A549 (cell line): Measurements from ENCODE around the gene IGFL2.
A peak's percentile ranks its signal among the peaks of the same experiment; 100 is the strongest.

ENCODE experiments used
- CBX8 ChIP-seq: fragments of 200-600 bp; sonication (generic); IDR thresholded peaks from 2 replicates; pipeline ENCODE4 v1.6.1; 2016
- FOSL2 ChIP-seq, 2 experiments: fragments of 450-650 bp in 1 of 2; fragments of >200 bp in 1 of 2; sonication (Bioruptor Twin) in 1 of 2; formaldehyde crosslinking; IDR thresholded peaks; 2 replicates each; pipeline versions ENCODE4 v1.5.0 to v1.6.1; 2016 to 2020; ENCODE audit warnings: mild to moderate bottlenecking in 1 of 2, moderate library complexity in 1 of 2
- JUN ChIP-seq, 2 experiments: fragments of >200 bp; sonication (Bioruptor Twin); formaldehyde crosslinking; IDR thresholded peaks; 2 replicates in 1 of 2; 3 replicates in 1 of 2; pipeline ENCODE4 v1.6.1; 2016 to 2017
- JUNB ChIP-seq: fragments of >200 bp; sonication (Bioruptor Twin); formaldehyde crosslinking; IDR thresholded peaks from 2 replicates; pipeline ENCODE4 v1.6.1; 2016
- KDM1A ChIP-seq: fragments of 200-600 bp; sonication (generic); IDR thresholded peaks from 2 replicates; pipeline ENCODE4 v1.6.1; 2016; ENCODE audit warnings: low read depth, mild to moderate bottlenecking
- POLR2A ChIP-seq: IDR thresholded peaks from 2 replicates; pipeline ENCODE4 v1.6.1; 2012; ENCODE audit warnings: mild to moderate bottlenecking, low read length
- RNF2 ChIP-seq: fragments of 200-600 bp; sonication (generic); IDR thresholded peaks from 2 replicates; pipeline ENCODE4 v1.6.1; 2016; ENCODE audit warnings: low read depth, mild to moderate bottlenecking, antibody characterized with exemption, moderate library complexity, borderline replicate concordance
- TP53 ChIP-seq: fragments of 250-450 bp; sonication (Bioruptor Pico); IDR thresholded peaks from 2 replicates; pipeline ENCODE4 v1.5.0; 2021; ENCODE audit warnings: mild to moderate bottlenecking, moderate library complexity
- TF ChIP-seq, protein P1 (sequence below): fragments of >200 bp; sonication (Bioruptor Twin); formaldehyde crosslinking; IDR thresholded peaks from 3 replicates; pipeline ENCODE4 v1.5.1; 2016
- TF ChIP-seq, protein P2 (sequence below): fragments of 200-600 bp; sonication (generic); IDR thresholded peaks from 2 replicates; pipeline ENCODE4 v1.6.1; 2016; ENCODE audit warnings: antibody characterized with exemption, mild to moderate bottlenecking, moderate library complexity
- TF ChIP-seq, protein P3 (sequence below): IDR thresholded peaks from 2 replicates; pipeline ENCODE4 v1.6.1; 2012

DNA sequence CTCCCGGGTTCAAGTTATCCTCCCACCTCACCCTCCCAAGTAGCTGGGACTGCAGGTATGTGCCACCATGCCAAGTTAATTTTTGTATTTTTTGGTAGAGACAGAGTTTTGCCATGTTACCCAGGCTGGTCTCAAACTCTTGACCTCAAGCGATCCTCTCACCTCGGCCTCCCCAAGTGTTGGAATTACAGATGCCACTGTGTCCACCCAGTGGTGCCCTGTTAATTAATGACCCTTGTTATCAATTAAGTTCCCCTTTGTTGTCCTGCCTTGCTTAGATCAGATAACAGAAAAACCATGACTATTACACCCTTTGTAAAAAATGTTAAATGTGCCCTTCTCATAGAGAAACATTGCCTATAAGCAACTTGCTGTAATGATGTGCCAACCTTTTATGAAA lies 47.1 kb downstream of the IGFL2 start:
- TF ChIP-seq TP53, result no peak
- no peak for TF ChIP-seq CBX8
- no peak for TF ChIP-seq POLR2A
- no peak for TF ChIP-seq FOSL2 (IDR thresholded peaks at IDR 0.05)
- no peak for TF ChIP-seq FOSL2 (CRISPR knock-in tag; IDR thresholded peaks at IDR 0.05)
- TF ChIP-seq, protein P1, sequence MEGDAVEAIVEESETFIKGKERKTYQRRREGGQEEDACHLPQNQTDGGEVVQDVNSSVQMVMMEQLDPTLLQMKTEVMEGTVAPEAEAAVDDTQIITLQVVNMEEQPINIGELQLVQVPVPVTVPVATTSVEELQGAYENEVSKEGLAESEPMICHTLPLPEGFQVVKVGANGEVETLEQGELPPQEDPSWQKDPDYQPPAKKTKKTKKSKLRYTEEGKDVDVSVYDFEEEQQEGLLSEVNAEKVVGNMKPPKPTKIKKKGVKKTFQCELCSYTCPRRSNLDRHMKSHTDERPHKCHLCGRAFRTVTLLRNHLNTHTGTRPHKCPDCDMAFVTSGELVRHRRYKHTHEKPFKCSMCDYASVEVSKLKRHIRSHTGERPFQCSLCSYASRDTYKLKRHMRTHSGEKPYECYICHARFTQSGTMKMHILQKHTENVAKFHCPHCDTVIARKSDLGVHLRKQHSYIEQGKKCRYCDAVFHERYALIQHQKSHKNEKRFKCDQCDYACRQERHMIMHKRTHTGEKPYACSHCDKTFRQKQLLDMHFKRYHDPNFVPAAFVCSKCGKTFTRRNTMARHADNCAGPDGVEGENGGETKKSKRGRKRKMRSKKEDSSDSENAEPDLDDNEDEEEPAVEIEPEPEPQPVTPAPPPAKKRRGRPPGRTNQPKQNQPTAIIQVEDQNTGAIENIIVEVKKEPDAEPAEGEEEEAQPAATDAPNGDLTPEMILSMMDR, result no peak
- no peak for TF ChIP-seq JUNB
- peak in 1 of 2 experiments; percentile 30; a peak in 1 of 5 replicates for TF ChIP-seq JUN (IDR thresholded peaks at IDR 0.05)
- TF ChIP-seq, protein P2, sequence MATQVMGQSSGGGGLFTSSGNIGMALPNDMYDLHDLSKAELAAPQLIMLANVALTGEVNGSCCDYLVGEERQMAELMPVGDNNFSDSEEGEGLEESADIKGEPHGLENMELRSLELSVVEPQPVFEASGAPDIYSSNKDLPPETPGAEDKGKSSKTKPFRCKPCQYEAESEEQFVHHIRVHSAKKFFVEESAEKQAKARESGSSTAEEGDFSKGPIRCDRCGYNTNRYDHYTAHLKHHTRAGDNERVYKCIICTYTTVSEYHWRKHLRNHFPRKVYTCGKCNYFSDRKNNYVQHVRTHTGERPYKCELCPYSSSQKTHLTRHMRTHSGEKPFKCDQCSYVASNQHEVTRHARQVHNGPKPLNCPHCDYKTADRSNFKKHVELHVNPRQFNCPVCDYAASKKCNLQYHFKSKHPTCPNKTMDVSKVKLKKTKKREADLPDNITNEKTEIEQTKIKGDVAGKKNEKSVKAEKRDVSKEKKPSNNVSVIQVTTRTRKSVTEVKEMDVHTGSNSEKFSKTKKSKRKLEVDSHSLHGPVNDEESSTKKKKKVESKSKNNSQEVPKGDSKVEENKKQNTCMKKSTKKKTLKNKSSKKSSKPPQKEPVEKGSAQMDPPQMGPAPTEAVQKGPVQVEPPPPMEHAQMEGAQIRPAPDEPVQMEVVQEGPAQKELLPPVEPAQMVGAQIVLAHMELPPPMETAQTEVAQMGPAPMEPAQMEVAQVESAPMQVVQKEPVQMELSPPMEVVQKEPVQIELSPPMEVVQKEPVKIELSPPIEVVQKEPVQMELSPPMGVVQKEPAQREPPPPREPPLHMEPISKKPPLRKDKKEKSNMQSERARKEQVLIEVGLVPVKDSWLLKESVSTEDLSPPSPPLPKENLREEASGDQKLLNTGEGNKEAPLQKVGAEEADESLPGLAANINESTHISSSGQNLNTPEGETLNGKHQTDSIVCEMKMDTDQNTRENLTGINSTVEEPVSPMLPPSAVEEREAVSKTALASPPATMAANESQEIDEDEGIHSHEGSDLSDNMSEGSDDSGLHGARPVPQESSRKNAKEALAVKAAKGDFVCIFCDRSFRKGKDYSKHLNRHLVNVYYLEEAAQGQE, result no peak
- TF ChIP-seq, protein P3, sequence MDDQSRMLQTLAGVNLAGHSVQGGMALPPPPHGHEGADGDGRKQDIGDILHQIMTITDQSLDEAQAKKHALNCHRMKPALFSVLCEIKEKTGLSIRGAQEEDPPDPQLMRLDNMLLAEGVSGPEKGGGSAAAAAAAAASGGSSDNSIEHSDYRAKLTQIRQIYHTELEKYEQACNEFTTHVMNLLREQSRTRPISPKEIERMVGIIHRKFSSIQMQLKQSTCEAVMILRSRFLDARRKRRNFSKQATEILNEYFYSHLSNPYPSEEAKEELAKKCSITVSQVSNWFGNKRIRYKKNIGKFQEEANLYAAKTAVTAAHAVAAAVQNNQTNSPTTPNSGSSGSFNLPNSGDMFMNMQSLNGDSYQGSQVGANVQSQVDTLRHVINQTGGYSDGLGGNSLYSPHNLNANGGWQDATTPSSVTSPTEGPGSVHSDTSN, result no peak
- no peak for TF ChIP-seq RNF2
- no peak for TF ChIP-seq KDM1A
